SK-N-SH (cell line): ENCODE results near the gene NFKB1.

Experiments used
- CTCF ChIP-seq: fragments of 200-600 bp; sonication (generic); IDR thresholded peaks from 2 replicates; pipeline ENCODE4 v1.6.1; 2017; ENCODE audit warnings: antibody characterized with exemption, mild to moderate bottlenecking, moderate library complexity
- EZH2phosphoT487 ChIP-seq: fragments of 200-600 bp; sonication (generic); IDR thresholded peaks from 2 replicates; pipeline ENCODE4 v1.6.1; 2017; ENCODE audit warnings: low read depth, mixed run types, mild to moderate bottlenecking, antibody characterized with exemption, moderate library complexity, borderline replicate concordance
- RFX5 ChIP-seq: IDR thresholded peaks from 2 replicates; pipeline ENCODE4 v1.6.1; 2012; ENCODE audit warnings: mild to moderate bottlenecking, improper control_type of control experiment, low read length

- no peak for TF ChIP-seq CTCF
- TF ChIP-seq EZH2phosphoT487, result no peak
- TF ChIP-seq RFX5, result no peak
Observed at GRCh38 chr4:102612824-102613366, 111.7 kb downstream of the NFKB1 start.
